Stimulated activated CD8-positive, alpha-beta memory T cell treated with anti-CD3 and anti-CD28 coated beads, Interleukin-12 subunit alpha, Interleukin-12 subunit beta, amount 100 ng/mL, for 4 hours (primary cell): ENCODE measurements around the gene LANCL3.
"Not testable (repeated sequence)": the region's sequence is repeated elsewhere in the genome, so short reads cannot be mapped to it uniquely, and the experiment has no call there.

Experiments used
- DNase-seq: peaks from one replicate; pipeline ENCODE4 v3.0.0-alpha.2; 2020; ENCODE audit warnings: low read depth

Gene LANCL3

DNA sequence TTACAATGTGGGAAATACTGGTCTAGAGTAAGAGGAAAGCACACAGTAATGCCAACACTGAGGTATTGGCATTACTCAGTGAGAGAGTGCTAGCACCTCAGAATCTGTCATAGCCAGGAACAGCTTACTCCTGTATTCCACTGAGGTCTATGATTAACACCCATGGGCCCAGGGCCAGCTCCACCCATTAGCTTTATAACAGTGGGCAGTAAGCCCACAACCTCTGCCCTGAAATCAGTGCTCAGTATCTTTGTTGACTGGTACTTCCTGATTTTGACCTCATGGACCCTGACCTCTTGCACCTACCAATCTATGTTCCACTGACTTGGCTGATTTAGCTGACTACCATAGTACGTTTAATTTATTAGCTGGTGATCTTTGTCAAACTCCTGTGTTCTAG is 56.1 kb downstream of the LANCL3 start:
- no peak for DNase-seq

DNA sequence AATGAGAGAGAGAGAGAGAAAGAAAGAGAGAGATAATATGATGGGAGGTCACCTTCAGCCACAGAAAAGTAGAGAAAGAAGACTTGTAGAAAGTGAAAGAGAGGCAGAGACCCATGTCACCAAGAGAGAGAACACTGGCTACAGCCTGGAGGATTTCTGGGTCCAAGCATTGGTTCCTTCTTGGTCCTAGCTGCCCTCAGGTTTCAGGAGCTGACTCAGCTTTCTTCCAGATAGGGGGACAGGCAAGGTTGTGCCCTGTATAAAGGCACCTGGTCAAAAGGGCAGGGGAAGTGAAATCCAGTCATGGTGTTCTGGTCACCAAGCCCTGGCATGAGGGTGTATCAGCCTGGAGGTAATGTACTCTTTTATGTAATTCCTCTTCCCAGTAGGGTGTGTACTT is 66.6 kb downstream of the LANCL3 start:
- DNase-seq = no peak

DNA sequence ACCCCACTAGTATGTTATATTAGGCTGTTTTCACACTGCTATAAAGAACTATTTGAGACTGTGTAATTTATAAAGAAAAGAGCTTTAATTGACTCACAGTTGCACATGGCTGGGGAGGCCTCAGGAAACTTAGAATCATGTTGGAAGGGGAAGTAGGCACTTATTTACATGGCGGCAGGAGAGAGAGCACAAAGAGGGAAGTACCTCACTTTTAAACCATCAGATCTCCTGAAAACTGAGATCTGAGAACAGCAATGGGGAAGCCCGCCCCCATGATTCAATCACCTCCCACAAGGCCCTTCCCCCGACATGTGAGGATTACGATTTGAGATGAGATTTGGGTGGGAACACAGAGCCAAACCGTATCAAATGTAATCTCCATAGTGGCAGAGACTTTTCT is 68.7 kb downstream of the LANCL3 start:
- no peak for DNase-seq

DNA sequence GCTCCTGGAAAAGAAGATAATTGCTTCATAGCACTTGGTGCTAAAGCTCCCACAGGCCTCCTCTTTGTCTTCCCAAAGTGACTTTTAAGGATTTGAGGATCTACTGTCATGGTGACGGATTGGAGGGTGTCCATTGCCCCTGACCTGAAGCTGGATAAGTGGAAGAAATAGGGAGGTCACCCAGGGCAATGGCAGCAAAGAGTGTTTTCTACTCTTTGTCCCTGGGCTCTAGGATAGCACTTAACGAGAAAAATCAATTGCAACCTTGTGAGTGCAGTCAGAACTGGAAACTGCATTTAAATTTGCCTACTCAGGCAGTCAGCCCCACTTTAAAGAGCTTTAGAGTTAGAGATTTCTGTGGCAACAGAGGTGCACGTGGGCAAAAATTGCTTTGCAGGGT is 70.4 kb downstream of the LANCL3 start:
- DNase-seq = no peak

DNA sequence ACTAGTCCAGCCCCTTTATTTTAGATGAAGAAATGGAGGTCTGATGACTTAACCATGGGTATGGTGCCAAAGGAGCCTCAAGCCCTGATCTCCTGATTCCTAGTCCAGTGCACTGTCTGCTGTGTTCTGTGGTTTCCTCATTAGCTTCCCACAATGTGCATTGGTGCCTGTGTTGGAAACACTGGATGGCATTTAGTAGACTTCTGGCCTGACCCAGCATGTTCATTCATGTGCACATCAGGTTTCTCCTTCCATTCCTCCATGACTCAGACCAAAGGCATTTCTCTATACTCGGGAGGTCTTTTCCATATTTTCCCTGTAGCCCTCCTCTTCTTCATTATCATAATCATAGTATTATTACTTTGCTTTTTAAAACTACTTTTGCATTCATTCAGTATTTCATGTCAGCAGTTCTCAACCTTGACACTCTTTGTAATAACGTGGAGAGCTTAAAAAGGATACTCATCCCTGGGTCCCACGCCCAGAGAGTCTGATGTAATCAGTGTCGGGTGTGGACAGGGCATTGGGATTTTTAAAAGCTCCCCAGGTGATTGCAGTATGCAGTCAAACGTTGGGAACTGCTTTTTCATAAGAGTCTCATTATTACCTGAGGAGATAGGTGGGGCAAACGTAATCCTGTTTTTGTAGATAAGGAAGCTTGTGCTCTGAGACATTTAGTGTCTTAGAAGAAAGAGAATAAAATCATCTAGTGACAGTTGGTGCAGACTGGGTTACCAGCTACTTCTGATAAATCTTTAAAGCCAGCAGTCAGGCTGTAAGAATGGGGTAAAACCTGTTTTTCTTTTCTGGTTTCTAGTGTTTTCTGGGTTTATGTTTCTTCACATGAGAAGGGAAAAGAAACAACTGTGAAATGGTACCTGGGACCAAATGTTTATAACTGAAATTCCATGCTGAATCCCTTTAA is 73.2 kb downstream of the LANCL3 start:
- no peak for DNase-seq

DNA sequence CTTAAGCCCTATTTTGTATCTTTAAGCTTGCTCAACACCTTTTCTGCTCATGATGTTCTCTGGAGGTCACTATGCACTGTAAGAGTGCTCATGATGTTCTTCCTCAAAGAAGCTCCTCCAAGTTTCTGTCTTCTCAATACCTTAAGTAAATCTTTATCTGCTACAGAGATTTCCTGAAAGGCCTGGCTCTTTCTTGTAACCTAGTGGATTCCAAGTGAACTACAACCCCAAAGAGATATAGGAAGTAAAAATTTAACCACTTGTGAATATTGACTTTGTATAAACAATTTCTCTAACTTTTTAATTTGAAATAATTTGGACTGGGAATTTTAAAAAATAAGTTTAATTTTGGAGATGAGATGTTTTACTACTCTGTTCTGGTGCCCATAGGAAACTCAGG is 74.8 kb downstream of the LANCL3 start:
- DNase-seq = no peak

DNA sequence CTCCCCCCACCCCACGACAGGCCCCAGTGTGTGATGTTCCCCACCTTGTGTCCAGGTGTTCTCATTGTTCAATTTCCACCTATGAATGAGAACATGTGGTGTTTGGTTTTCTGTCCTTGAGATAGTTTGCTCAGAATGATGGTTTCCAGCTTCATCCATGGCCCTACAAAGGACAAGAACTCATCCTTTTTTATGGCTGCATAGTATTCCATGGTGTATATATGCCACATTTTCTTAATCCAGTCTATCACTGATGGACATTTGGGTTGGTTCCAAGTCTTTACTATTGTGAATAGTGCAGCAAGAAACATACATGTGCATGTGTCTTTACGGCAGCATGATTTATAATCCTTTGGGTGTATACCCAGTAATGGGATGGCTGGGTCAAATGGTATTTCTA is 79.4 kb downstream of the LANCL3 start:
- DNase-seq = not testable (repeated sequence)

DNA sequence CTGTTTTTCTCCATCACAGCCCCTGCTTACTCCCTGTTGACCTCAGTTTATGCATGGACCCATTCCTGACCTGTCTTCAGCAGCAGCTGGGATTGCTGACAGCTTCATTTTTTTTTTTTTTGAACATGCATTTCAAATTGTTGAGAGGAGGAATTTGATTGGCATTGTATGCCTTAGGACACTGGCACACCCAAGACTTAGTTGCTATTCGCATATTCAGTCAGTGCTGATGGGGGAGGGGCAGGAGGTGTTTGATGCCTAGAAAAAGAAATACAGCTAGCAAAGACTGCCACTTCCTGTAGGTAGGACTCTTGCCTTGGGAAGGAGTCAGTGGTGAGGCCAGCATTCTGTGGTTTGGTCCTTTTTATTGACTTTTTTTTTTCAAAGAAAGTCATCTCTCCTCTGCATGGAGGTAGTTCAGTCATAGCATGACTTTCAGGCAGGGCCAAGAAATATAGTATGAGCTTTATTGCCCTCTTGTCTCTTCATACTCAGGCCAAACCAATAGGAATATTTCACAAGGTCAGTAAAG is 80.5 kb downstream of the LANCL3 start:
- no peak for DNase-seq

DNA sequence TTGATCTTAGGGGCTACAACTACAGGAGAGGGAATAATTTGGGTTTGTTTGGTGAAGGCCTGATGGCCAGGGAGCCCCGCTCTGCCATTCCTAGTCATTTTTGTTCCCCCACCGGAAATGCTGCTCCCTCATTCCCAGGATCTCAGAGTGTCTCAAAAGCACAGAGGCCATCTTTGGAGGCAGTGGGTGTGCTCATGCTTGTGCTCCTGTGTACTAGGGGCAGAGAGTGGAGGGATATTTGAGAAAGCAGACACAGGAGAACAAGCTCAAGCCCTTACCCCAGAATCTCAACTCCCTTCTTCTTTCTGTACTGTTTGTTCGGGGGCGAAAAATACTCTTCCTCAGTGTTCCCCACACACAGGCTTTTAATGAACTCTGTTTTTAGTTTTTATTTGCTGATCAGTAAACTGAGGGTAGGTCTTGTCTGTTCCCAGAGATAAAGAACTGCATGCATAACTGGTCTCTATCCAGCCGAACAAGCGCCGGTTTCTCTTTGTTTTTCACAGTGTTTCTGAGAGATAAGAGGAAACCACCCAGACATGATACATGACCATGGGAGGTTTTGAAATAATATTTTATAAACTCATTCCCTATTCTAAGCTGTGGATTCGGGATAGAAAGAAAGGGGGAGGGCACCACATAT is 81.2 kb downstream of the LANCL3 start:
- DNase-seq = no peak

DNA sequence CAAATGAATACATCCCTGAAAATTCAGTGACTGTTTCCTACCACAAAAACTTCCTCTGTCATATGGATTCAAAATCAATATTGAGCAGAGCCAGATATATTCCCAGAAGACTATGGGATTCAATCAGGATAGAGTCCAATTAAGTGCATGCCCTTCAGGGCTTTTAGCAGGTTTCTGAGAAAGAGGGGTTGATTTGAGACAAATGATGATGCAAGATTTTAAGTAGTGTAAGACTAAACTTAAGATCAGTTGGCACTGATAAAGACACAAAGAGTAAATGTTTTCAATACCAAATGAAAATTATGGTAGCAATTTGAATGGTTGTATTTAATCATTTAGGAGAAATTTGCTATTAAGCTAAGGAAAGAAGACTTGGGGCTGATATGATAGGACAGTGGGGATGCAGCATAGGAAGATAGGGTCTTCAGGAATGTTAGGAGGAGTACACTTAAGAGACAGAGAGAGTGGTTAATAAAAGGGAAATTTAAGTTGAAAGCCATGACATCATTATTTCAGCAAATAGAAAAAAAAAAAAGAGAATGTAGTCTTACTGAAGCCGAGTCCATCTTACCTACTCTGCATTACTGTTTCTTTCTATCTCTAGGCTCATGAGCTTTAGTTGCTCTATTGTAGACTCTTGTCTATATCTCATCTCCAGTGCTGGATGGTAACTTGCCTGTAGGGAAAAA is 82.1 kb downstream of the LANCL3 start:
- no peak for DNase-seq

DNA sequence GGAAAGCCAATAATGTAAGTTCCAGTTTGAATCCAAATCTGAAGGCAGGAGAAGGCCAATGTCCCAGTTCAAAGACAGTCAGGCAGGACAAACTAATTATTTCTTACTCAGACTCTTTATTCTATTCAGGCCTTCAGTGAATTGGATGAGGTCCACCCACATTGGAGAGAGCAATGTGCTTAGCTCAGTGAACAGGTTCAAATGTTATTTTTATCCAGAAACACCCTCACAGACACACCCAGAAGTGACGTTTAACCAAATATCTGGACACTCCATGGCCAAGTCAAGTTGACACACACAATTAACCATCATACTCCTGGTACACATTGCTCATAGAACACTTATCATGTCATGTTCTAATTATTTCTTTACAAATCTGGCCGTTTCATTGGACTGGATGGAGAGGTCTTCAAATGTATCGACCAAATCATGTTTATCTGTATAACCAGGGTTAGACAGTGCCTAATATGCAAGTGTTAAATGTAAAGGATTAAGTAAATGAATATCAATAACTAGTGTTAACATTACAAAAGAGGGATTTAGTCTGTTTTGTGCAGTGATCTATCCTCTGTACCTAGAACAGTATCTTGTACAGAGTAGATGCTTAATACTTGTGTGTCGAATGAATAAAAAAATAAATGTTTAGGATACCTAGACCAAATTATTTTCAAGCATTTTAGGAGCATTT is 87.0 kb downstream of the LANCL3 start:
- no peak for DNase-seq

GRCh38 chrX:37659047-37659446 is 87.6 kb downstream of the LANCL3 start:
- no peak for DNase-seq

DNA sequence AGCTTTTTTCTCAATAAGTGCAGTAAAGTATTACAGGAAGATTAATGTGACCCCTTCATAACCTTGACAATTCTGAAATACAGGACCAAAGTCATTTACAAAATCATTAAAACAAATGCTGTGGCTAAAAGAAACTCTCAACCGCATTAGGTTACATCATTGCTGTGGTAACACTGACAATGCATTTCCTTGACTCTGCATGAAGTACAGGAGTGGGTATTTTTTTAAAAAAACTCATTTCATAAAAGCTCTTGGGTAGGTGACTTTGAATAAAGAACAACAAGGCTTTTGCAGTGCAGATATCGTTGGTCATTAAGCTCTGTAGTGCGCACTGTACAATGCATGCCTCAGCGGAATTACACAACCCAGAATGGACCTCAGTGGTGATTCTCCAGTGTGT is 90.7 kb downstream of the LANCL3 start:
- DNase-seq = no peak

- no peak for DNase-seq
Observed at GRCh38 chrX:37666516-37666915, 95.1 kb downstream of the LANCL3 start.

DNA sequence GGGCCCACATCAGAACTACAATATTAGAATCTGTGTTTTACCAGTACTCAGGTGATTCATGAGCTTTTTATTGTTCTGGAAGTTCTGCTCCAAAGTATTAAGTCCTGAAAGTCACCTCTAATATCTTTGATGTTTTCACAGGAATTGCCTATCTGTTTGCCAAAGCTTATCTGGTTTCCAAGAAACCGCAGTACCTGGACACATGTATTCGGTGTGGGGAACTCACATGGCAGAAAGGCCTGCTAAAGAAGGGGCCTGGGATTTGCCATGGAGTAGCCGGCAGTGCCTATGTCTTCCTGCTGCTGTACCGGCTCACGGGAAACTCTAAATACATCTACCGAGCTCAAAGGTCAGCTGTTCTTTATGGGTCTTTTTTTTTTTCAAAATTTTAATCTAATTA is 95.7 kb downstream of the LANCL3 start:
- no peak for DNase-seq

DNA sequence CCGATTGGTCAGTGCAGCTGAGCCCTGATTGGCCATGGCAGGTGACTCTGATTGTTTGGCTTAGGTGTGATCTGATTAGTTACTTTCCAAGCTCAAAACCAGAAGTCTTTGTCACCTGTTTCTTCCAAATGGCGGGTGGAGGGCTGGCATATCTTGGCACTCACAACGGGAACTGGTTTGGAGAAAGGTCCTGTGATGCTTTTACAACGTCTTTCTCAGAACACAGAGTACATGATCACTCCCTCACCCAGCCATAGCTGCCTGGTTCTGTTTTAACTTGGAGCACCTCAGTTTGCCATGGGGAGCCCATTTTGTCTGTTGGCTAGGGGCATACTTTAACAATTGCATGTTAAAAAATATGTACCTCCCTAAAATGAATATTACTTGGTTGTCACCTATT is 101.1 kb downstream of the LANCL3 start:
- no peak for DNase-seq

GRCh38 chrX:37676811-37677210 is 105.3 kb downstream of the LANCL3 start:
- no peak for DNase-seq

- no peak for DNase-seq
Observed at GRCh38 chrX:37677243-37677642, 105.8 kb downstream of the LANCL3 start.

DNA sequence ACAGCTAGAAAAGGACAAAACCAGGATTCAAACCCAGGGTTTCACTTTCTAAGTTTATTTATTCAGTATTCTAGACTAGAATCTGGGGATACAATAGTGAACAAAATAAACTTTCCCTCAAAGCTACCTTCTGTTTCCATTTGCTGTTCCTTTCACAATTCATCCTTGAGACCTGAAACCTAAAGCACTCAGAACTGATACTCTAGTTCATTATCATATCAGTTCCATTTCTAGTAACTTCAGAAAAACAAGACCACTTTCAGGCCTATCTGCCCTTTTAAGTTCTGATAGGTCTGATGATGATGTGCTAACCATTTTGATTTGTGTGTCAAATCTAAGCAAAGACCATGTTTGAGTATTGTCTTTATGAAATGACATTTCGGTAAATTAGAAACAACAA is 106.3 kb downstream of the LANCL3 start:
- DNase-seq = no peak

DNA sequence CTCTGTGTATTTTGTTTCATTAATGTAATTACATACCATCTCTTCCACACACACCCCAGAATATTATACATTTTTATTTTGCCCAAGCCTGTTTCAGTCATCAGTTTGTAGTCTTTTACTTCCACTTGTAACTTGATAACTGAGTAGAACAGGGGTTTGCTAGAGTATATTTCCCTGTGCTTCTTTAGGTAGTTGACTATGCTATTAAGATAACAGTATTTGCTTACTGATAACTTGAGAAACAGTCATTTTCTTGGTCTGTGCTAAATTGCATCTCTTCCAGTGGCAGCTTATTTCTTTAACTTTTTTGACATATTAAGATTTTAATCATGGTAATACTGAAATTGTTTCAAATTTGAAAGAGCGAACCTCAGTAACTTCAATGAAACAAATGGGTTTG is 107.1 kb downstream of the LANCL3 start:
- DNase-seq = no peak

GRCh38 chrX:37679230-37679629 is 107.8 kb downstream of the LANCL3 start:
- DNase-seq = no peak

GRCh38 chrX:37679888-37680287 is 108.4 kb downstream of the LANCL3 start:
- DNase-seq = no peak
